GM23338 (cell line): ENCODE measurements around the gene INPP5A. TPM values are rescaled to one million over a fixed set of nuclear protein-coding genes. Genes with fewer than 3 reads are reported as not detected.

Experiments used
- ATAC-seq: fragments of 200-7000 bp; cut with Tn5 transposase; 3 replicates; pipeline ENCODE4 v1.9.1; 2020
- DNase-seq: peaks from one replicate; pipeline ENCODE4 v3.0.0-alpha.2; 2015; ENCODE audit warnings: low spot score
- H2AFZ ChIP-seq: fragments of 200-600 bp; sonication (generic); 2 replicates; pipeline ENCODE4 v1.8.0; 2016; ENCODE audit warnings: antibody characterized with exemption, mild to moderate bottlenecking, moderate library complexity
- H3F3A ChIP-seq: fragments of 200-600 bp; sonication (generic); replicated peaks from 2 replicates; pipeline ENCODE4 v1.8.0; 2017; ENCODE audit warnings: antibody characterized with exemption, mixed run types, low read depth
- H3K27ac ChIP-seq: fragments of 200-600 bp; sonication (generic); 2 replicates; pipeline ENCODE4 v1.6.1; 2016; ENCODE audit warnings: low read depth
- H3K27me3 ChIP-seq: fragments of 200-600 bp; sonication (generic); 2 replicates; pipeline ENCODE4 v1.8.0; 2016; ENCODE audit warnings: mild to moderate bottlenecking, mixed run types, moderate library complexity; ENCODE audit not compliant: insufficient read depth
- H3K36me3 ChIP-seq: fragments of 200-600 bp; sonication (generic); 2 replicates; pipeline ENCODE4 v1.8.0; 2016; ENCODE audit warnings: mild to moderate bottlenecking; ENCODE audit not compliant: insufficient read depth
- H3K4me1 ChIP-seq: fragments of 200-600 bp; sonication (generic); 2 replicates; pipeline ENCODE4 v1.8.0; 2016; ENCODE audit warnings: mild to moderate bottlenecking, moderate library complexity; ENCODE audit not compliant: insufficient read depth
- H3K4me2 ChIP-seq: fragments of 200-600 bp; sonication (generic); 2 replicates; pipeline ENCODE4 v1.7.1; 2017; ENCODE audit warnings: mixed run types
- H3K4me3 ChIP-seq: fragments of 200-600 bp; sonication (generic); 2 replicates; pipeline ENCODE4 v1.6.1; 2016; ENCODE audit warnings: mixed run types
- H3K79me2 ChIP-seq: fragments of 200-600 bp; sonication (generic); replicated peaks from 2 replicates; pipeline ENCODE4 v1.8.0; 2017; ENCODE audit warnings: mild to moderate bottlenecking; ENCODE audit not compliant: insufficient read depth
- H3K9me2 ChIP-seq: fragments of 200-600 bp; sonication (generic); 2 replicates; pipeline ENCODE4 v1.8.0; 2017; ENCODE audit not compliant: insufficient read depth
- H4K20me1 ChIP-seq: fragments of 200-600 bp; sonication (generic); replicated peaks from 2 replicates; pipeline ENCODE4 v1.8.0; 2017; ENCODE audit warnings: mild to moderate bottlenecking; ENCODE audit not compliant: insufficient read depth
- H3K27ac Mint-ChIP-seq: 2 replicates; pipeline ENCODE4 v1.8.0; 2020; ENCODE audit warnings: inconsistent platforms, mild to moderate bottlenecking, moderate library complexity, mixed read lengths
- H3K27me3 Mint-ChIP-seq: 3 replicates; pipeline ENCODE4 v1.8.0; 2022; ENCODE audit warnings: low read depth, mild to moderate bottlenecking, moderate library complexity, mixed read lengths, inconsistent platforms; ENCODE audit not compliant: insufficient read depth, poor library complexity
- H3K36me3 Mint-ChIP-seq: 3 replicates; pipeline ENCODE4 v1.8.0; 2021; ENCODE audit warnings: low read depth, mild to moderate bottlenecking, inconsistent platforms, moderate library complexity, mixed read lengths
- H3K4me1 Mint-ChIP-seq: 3 replicates; pipeline ENCODE4 v1.8.0; 2020; ENCODE audit warnings: mild to moderate bottlenecking, inconsistent platforms, mixed read lengths
- H3K4me3 Mint-ChIP-seq: 3 replicates; pipeline ENCODE4 v1.8.0; 2021; ENCODE audit warnings: moderate library complexity, mild to moderate bottlenecking, inconsistent platforms, mixed read lengths
- H3K9me3 Mint-ChIP-seq: 3 replicates; pipeline ENCODE4 v1.8.0; 2020; ENCODE audit warnings: moderate library complexity, mild to moderate bottlenecking, inconsistent platforms, mixed read lengths
- CREB1 ChIP-seq: fragments of 250-450 bp; sonication (Bioruptor Pico); IDR thresholded peaks from 2 replicates; pipeline ENCODE4 v1.5.0; 2020; ENCODE audit warnings: low read depth, mild to moderate bottlenecking, moderate library complexity
- CTCF ChIP-seq, 2 experiments: fragments of 200-600 bp in 1 of 2; sonication (generic) in 1 of 2; conservative IDR thresholded peaks; 2 replicates each; pipeline versions ENCODE4 v1.5.1 to v1.6.1; 2016 to 2017; ENCODE audit warnings: antibody characterized with exemption in 2 of 2, low read depth in 2 of 2, mild to moderate bottlenecking in 2 of 2, moderate library complexity in 1 of 2
- ETS1 ChIP-seq: IDR thresholded peaks from 2 replicates; pipeline ENCODE4 v1.6.1; 2016; ENCODE audit warnings: antibody characterized with exemption
- EZH2 ChIP-seq: fragments of 200-600 bp; sonication (generic); IDR thresholded peaks from one replicate; pipeline ENCODE4 v1.8.0; 2017; ENCODE audit warnings: antibody characterized with exemption, mild to moderate bottlenecking, low read depth; ENCODE audit not compliant: unreplicated experiment
- EZH2phosphoT487 ChIP-seq: fragments of 200-600 bp; sonication (generic); IDR thresholded peaks from one replicate; pipeline ENCODE4 v1.8.1; 2018; ENCODE audit warnings: antibody characterized with exemption; ENCODE audit not compliant: unreplicated experiment
- JUNB ChIP-seq: IDR thresholded peaks from one replicate; pipeline ENCODE4 v1.6.1; 2016; ENCODE audit warnings: antibody characterized with exemption; ENCODE audit not compliant: unreplicated experiment
- NANOG ChIP-seq: IDR thresholded peaks from 2 replicates; pipeline ENCODE4 v1.6.1; 2016; ENCODE audit warnings: antibody characterized with exemption, borderline replicate concordance
- POLR2AphosphoS5 ChIP-seq: IDR thresholded peaks from 2 replicates; pipeline ENCODE4 v1.6.1; 2016; ENCODE audit warnings: antibody characterized with exemption, low read depth
- REST ChIP-seq: IDR thresholded peaks from one replicate; pipeline ENCODE4 v1.6.1; 2018; ENCODE audit warnings: antibody characterized with exemption; ENCODE audit not compliant: unreplicated experiment
- STAT1 ChIP-seq: IDR thresholded peaks from one replicate; pipeline ENCODE4 v1.6.1; 2016; ENCODE audit warnings: antibody characterized with exemption; ENCODE audit not compliant: unreplicated experiment
- ZNF331 ChIP-seq: fragments of 250-450 bp; sonication (Bioruptor Pico); IDR thresholded peaks from 2 replicates; pipeline ENCODE4 v1.5.0; 2020; ENCODE audit warnings: low read depth, mild to moderate bottlenecking, moderate library complexity
- polyA plus RNA-seq: library from polyadenylated mRNA; unstranded; fragments of >200 nt; fragmentation: Nextera tagmentation; extraction: Ambion mirVana; gene quantifications from 2 replicates; pipeline ENCODE4 v1.2.1, GENCODE V29; 2016
- total RNA-seq: library from RNA; depleted of rRNA; stranded (reverse); fragments of >200 nt; shearing (Covaris generic); gene quantifications from 2 replicates; pipeline ENCODE4 v1.2.3, GENCODE V29; 2014

The INPP5A gene
- total and polyA plus RNA-seq, 2 experiments from 2014 or later = 5.9 to 40.6 TPM

- TF ChIP-seq CTCF (conservative IDR thresholded peaks at IDR 0.05; ENCODE audit: low read depth in 2 of 2) (no peak), CREB1 (CRISPR knock-in tag) (no peak), REST (no peak)
Observed at GRCh38 chr10:132566892-132567291, 29.3 kb downstream of the INPP5A start (continued).

- H3K4me1 Mint-ChIP-seq = peaks cover 18% of the 10 kb centered on the region
- no peaks in the 10 kb centered on the region for H3K27me3 Mint-ChIP-seq
- H3K9me2 ChIP-seq = no peaks in the 10 kb centered on the region
- H3K4me1 ChIP-seq = peaks cover 21% of the 10 kb centered on the region
- H3K27me3 ChIP-seq = no peaks in the 10 kb centered on the region
- ATAC-seq = no peak
- H3K4me3 ChIP-seq = no peak overlapping the region
- no peak overlapping the region for H3K4me2 ChIP-seq
- H3K27ac ChIP-seq = no peak overlapping the region
- no peak overlapping the region for H3K27ac Mint-ChIP-seq
- H3K79me2 ChIP-seq = peaks cover 10% of the 10 kb centered on the region
- no peak overlapping the region for H2AFZ ChIP-seq
- H3K36me3 ChIP-seq = no peaks in the 10 kb centered on the region
- DNase-seq = no peak
- H3K36me3 Mint-ChIP-seq = no peaks in the 10 kb centered on the region
- H3F3A ChIP-seq = 0 out of 2 replicates have a peak, but pooled peaks cover 4% of the 10 kb centered on the region
- peaks cover 20% of the 10 kb centered on the region for H4K20me1 ChIP-seq
- no peak overlapping the region for H3K4me3 Mint-ChIP-seq
- no peaks in the 10 kb centered on the region for H3K9me3 Mint-ChIP-seq
- TF ChIP-seq CTCF (conservative IDR thresholded peaks at IDR 0.05; ENCODE audit: low read depth in 2 of 2) (no peak), NANOG (no peak), ZNF331 (no peak), EZH2 (no peak), REST (no peak), ETS1 (no peak), POLR2AphosphoS5 (no peak), STAT1 (no peak), JUNB (no peak), EZH2phosphoT487 (no peak)
Observed at GRCh38 chr10:132570265-132570664, 32.7 kb downstream of the INPP5A start.
